Superior temporal gyrus (tissue), 1 donor: ENCODE data around the gene CCPG1.
A peak's percentile ranks its signal among the peaks of the same experiment; 100 is the strongest.

Source experiments
- DNase-seq: peaks from one replicate; pipeline ENCODE4 v3.0.0-alpha.2; 2016; ENCODE audit errors: extremely low spot score

CCPG1 gene

GRCh38 chr15:55318588-55319494 is 89.3 kb downstream of the CCPG1 start, which contains the start of the genes PIGB and PIGBOS1:
TSS of gene PIGB (plus strand) at chr15:55319222. CDS start at chr15:55319251, 29 bp downstream.
TSS of gene PIGBOS1 (minus strand) at chr15:55319123. CDS start at chr15:55317792, 1,331 bp downstream.
- peak; percentile 89 for DNase-seq
